Measurements from ENCODE around the gene IFIT3.

Gene IFIT3

GRCh38 chr10:89363729-89364442 lies 36.1 kb downstream of the IFIT3 start:
- no peak for DNase-seq

GRCh38 chr10:89364531-89364930 lies 36.7 kb downstream of the IFIT3 start:
- DNase-seq, result no peak

- no peak for DNase-seq
Measured at GRCh38 chr10:89367529-89367928, 39.7 kb downstream of the IFIT3 start.

- DNase-seq, result no peak
Measured at GRCh38 chr10:89368129-89368528, 40.3 kb downstream of the IFIT3 start.

- no peak for DNase-seq
Measured at GRCh38 chr10:89369156-89370105, 41.6 kb downstream of the IFIT3 start.

- no peak for DNase-seq
Measured at GRCh38 chr10:89371079-89371478, 43.3 kb downstream of the IFIT3 start.

- no peak for DNase-seq
Measured at GRCh38 chr10:89371987-89372386, 44.2 kb downstream of the IFIT3 start.

GRCh38 chr10:89373916-89374711 lies 46.3 kb downstream of the IFIT3 start:
- no peak for DNase-seq

GRCh38 chr10:89374713-89375141 lies 46.9 kb downstream of the IFIT3 start:
- no peak for DNase-seq

GRCh38 chr10:89377705-89378637 lies 50.2 kb downstream of the IFIT3 start, which contains the start of gene IFIT1B:
Gene IFIT1B (plus strand): TSS chr10:89378056. CDS start chr10:89378136, 80 bp downstream.
- DNase-seq, result no peak

- DNase-seq, result no peak
Measured at GRCh38 chr10:89379103-89379502, 51.3 kb downstream of the IFIT3 start.

- no peak for DNase-seq
Measured at GRCh38 chr10:89382757-89383156, 55.0 kb downstream of the IFIT3 start.

GRCh38 chr10:89384474-89385340 lies 56.9 kb downstream of the IFIT3 start:
- DNase-seq, result no peak

- no peak for DNase-seq
Measured at GRCh38 chr10:89388806-89389205, 61.0 kb downstream of the IFIT3 start.

- no peak for DNase-seq
Measured at GRCh38 chr10:89389254-89389653, 61.5 kb downstream of the IFIT3 start.
